Skin of body (tissue), 2 donors: ENCODE measurements around the gene E2F3. TPM values are rescaled to one million over a fixed set of nuclear protein-coding genes. Genes with fewer than 3 reads are reported as not detected.

Source experiments
- DNase-seq: peaks from one replicate; lab custom pipeline; 2025; lab: John Stamatoyannopoulos, UW
- total RNA-seq: library from RNA; depleted of rRNA; stranded (reverse); fragments of >200 nt; gene quantifications from one replicate; pipeline ENCODE4 v1.2.3, GENCODE V29; 2014

The E2F3 gene
- total RNA-seq: 5.6 TPM

DNA sequence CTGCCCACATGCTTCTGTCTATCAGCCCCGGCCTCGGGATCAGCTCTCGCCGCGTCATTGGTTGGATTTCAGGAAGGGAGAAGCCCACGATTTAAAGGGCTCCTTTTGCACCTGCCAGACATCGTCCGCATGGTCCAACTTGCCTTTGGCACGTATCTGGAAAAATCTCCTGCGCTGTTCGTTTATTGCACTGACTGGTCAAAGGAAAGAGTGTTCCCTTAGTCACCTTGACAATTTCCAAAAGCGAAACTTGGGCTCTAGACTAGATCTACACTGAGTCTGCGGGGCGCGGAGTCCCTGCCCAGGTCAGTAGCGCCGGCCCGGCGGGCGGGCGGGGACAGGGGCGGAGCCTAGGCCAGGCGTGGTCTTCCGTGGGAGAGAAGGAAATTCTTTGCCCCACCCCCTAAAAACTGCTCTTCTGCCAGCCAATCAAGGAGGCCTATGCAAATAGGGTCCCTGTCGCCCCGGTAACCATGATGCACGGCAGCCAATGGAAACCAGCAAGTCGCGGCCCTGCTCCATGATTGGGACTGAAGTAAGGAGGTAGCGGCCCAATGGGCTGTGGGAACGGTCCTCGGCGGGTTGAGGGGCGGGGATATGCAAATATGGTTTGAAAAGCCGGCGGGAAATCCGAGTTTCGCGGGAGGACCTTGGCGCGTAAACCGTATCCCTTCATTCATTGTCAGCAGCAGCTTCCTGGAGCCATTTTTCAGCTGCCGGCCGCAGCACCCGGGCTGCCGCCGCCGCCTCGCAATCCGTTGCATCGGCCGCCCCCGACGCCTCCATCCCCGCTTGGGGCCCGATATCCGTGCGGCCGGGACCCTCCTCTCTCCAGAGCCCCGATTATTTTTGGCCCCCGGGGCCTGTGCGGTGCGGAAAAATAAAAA, at the start of gene E2F3:
Gene E2F3 (plus strand): TSS at position 675 of the 887 bp plus-strand sequence. CDS start 354 bp downstream, outside the sequence.
- DNase-seq: peak; percentile 100

- DNase-seq: no peak
Observed at GRCh38 chr6:20352346-20352745, 49.3 kb upstream of the E2F3 start.

GRCh38 chr6:20353134-20353533, 48.5 kb upstream of the E2F3 start:
- DNase-seq: no peak

DNA sequence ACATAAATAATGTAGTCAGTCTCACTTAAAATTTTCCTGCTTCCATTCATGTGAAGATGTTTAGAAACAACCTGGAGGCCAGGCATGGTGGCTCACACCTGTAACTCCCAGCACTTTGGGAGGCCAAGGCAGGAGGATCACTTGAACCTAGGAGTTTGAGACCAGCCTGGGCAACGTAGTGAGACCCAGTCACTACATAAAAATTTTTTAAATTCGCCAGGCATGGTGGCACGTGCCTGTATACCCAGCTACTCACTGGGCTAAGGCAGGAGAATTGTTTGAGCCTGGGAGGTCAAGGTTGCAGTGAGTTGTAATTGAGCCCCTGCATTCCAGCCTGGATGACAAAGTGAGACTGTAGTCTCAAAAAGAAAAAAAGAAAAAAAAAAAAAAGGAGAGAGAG, 47.3 kb upstream of the E2F3 start:
- DNase-seq: no peak

DNA sequence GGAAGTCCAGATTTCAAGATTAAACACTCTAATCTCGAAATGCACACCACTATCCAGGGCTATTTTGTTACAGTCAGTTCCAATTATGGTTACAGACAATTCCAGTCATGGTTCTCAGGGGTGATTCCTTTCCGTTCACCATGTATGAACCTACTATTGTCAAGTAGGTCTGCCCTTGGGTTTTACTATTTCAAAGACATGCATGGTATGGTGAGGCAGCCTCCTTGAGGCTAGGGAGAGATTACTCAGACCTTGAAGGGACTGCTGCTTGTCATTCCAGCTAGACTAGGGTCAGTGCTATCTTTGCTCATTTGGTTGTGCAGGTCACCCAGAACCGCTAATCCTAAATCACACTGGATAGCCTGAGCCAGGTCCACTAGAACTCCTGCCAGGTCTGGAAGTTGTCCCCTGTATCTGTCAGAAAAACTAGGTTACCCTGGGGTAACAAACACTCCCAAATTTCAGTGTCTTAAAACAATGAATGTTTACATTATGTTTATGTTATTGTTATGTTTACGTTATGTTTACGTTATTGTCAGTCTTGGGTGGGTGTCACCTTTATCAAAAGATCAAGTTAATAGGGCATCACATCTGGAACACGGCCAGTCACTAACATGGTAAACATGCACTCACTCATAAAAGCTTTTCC, 41.1 kb upstream of the E2F3 start:
- DNase-seq: no peak

GRCh38 chr6:20362623-20363022, 39.1 kb upstream of the E2F3 start:
- no peak for DNase-seq

DNA sequence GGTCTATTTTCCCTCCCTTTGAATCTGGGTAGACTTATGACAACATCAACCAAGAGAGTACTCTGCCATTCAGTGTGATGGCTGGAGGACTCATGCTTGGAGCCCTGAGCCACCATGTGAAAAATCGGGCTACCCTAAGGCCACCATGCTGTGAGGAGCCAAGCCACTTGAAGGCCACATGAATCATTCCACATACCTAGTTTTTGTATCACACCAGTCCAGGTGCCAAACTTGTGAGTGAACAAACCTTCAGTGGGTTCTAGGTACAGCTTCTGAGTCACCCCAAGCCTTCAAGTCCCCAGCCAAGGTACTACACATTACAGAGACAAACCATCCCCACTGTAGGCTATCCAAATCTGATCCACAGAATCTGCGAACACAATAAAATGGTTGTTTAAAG, 37.4 kb upstream of the E2F3 start:
- DNase-seq: no peak

- DNase-seq: no peak
Observed at GRCh38 chr6:20365456-20365855, 36.2 kb upstream of the E2F3 start.

DNA sequence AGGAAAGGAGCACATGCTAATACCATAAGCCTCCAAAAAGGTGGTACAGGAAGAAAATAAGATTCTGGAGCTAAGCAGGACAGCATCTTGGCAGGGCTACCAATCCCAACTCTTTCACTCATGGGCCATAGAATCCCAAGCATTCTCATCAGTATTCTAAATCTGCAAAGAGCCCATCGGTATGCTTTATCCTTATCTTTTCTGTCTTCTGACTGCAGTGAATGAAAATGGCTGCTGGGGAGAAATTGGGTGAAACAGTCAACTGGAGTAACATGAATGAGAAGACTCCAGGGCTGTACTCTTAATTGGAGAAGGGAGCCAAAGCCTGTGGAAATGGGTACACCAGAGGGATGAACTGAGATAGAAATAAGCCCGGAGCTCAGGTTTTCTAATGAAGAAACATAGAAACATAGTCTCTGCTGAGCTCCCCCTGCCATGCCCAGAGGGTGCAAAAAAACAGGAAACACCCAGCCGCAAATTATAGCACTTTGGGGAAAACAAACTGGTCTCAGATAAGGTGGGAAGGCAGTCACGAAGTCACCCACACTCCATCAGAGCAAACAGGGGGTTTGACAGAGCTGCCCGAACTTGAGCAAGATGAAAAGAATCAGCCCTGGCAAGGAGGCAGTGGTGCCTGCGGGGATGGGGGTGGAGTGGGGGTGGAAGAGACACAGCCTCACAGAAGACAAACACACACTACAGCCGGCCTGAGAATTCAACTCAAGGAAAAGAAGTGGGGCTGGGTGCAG, 35.4 kb upstream of the E2F3 start:
- no peak for DNase-seq

DNA sequence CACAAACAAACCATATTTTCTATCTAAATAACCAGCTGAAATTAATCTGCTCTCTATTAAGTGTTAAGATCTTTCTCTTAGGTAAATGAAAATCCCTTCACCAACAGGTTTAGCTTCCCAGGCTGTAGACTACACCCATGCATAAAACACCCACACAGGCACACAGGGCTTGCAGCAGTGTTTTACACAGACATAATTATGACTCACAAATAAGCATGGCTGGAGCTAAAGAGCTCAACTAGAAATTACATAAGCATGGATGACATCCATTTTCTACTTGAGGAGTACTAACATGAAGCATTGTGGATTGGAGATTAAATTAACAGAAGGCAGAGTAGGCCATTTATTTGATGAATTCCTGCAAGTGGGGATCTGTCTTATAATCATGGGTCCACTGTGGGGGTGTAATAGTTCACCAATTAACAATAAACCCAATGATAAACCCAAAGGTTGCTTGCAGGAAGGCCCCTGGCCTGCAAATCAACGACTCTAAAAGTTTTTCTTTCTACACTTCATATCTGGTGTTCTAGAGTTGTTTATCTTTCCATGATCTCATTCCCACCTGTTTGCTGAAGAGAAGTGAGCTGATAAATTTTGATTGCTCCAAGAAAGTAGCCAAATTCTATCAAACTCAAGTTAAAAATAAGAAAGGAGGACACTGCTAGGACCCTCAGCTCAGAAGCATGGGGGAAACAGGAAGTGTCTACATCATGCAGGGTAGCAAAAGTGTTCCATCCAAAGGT, 33.8 kb upstream of the E2F3 start:
- DNase-seq: no peak

DNA sequence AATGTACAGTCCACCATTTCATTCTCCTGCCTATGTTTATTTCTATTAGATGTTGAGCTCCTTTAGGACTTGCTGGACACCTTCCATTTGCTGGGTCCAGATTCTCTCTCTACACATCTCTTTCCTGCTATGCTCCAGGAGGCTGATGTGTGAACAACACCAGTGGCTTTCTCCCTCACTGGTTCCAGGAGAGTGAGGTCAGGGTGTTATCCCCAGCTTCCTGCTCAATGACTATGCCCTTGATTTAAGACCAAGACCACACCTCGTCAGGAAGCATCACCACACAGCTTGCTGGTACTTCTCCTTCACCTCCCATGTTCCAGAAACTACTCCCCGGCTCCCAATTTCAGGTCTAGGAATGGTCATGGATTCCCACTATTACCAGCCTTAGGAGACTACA, 31.3 kb upstream of the E2F3 start:
- no peak for DNase-seq

- DNase-seq: no peak
Observed at GRCh38 chr6:20370801-20371200, 30.9 kb upstream of the E2F3 start.

DNA sequence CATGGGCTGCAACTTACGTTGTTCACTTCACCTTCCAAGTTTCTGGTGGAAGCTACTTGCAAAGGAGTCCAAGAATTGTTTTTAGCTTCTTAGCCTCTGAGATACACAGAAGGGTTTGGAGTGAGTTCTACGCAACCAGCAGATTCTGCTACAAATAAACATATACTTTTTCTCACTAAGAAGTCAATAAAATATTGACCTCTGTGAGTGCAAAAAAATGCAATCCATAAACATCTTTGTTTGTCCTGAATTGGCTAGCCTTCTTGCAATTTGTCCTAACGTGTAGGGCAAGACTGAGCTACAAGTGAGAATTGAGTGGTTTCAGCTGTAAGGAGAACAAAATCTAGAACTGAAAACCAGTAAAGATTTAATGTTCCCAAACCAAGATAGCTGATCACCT, 26.2 kb upstream of the E2F3 start:
- DNase-seq: no peak

- no peak for DNase-seq
Observed at GRCh38 chr6:20377623-20378265, 23.9 kb upstream of the E2F3 start.

GRCh38 chr6:20379231-20379630, 22.4 kb upstream of the E2F3 start:
- no peak for DNase-seq

DNA sequence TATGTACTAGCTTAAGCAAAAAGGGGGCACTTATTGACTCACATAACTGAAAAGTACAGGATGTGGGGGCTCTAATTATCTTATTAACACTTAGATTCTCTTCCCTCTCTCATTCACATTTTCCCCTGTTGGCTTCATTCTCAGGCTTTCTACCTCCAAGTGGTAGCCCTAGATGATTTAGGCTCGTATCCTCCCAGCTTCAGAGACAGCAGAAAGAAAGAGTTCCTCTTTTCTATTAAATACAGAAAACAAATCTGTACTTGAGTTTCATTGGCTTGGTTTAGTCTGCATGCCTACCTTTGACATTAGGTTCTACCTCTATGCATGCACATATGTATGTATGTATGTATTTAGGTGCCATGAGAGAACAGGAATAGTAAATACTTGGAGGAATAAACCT, 15.5 kb upstream of the E2F3 start:
- no peak for DNase-seq

GRCh38 chr6:20389066-20389465, 12.6 kb upstream of the E2F3 start:
- no peak for DNase-seq

GRCh38 chr6:20393297-20393696, 8.4 kb upstream of the E2F3 start:
- DNase-seq: no peak

GRCh38 chr6:20399518-20399917, 2.2 kb upstream of the E2F3 start:
- no peak for DNase-seq

GRCh38 chr6:20400456-20401204, 1.0 kb upstream of the E2F3 start:
- DNase-seq: peak; percentile 31

DNA sequence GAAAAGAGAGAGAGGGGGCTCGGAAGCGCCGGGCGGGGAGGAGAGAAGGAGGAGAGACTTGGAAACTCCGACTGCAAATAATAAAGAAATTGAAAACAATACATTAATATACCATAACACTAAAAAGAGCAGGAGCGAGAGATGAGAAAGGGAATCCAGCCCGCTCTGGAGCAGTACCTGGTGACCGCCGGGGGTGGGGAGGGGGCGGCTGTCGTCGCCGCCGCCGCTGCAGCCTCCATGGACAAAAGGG, 338 bp downstream of the E2F3 start:
- DNase-seq: no peak
